GM06990 (cell line): Measurements from ENCODE around the gene FOXJ2.
"Not testable (repeated sequence)": the region's sequence is repeated elsewhere in the genome, so short reads cannot be mapped to it uniquely, and the experiment has no call there.

Experiments used
- DNase-seq: peaks from one replicate; pipeline ENCODE4 v3.0.0-alpha.2; 2011; ENCODE audit not compliant: insufficient read length; ENCODE audit errors: extremely low read depth
- H3K27me3 ChIP-seq: replicated peaks from 2 replicates; pipeline ENCODE4 v1.6.0; 2011; ENCODE audit warnings: low read length; ENCODE audit not compliant: control insufficient read depth, insufficient read depth
- H3K36me3 ChIP-seq: 2 replicates; pipeline ENCODE4 v1.5.1; 2011; ENCODE audit warnings: low read length; ENCODE audit not compliant: control insufficient read depth, insufficient read depth
- H3K4me3 ChIP-seq: replicated peaks from 2 replicates; pipeline ENCODE4 v1.5.1; 2011; ENCODE audit warnings: low read depth, mild to moderate bottlenecking, control low read depth, low read length
- TF ChIP-seq, protein P1 (sequence below): IDR thresholded peaks from 2 replicates; pipeline ENCODE4 v1.5.1; 2011; ENCODE audit warnings: low read length, control low read depth, mild to moderate bottlenecking, inconsistent platforms; ENCODE audit not compliant: insufficient read depth, poor library complexity, severe bottlenecking

The FOXJ2 gene

DNA sequence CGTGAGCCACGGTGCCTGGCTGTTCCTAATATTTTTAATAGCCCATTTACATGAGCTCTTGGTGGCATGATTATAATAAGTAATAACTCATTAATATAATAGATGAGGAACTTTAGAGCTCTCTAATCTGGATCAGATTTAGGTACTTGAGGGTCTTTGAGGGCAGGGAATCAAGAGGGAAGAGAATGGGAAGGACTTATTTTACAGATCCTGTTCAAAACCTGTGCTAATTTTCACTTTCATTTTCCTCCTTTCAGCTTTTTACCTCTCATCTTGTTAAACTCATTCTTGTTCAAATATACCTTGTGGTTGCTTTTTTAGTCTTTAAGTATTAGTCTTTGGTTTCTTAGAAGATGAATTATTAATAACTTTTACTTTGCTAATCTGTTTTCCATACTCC lies 55.1 kb downstream of the FOXJ2 start:
- H3K4me3 ChIP-seq = peak overlapping the region; percentile 41
- TF ChIP-seq, protein P1, sequence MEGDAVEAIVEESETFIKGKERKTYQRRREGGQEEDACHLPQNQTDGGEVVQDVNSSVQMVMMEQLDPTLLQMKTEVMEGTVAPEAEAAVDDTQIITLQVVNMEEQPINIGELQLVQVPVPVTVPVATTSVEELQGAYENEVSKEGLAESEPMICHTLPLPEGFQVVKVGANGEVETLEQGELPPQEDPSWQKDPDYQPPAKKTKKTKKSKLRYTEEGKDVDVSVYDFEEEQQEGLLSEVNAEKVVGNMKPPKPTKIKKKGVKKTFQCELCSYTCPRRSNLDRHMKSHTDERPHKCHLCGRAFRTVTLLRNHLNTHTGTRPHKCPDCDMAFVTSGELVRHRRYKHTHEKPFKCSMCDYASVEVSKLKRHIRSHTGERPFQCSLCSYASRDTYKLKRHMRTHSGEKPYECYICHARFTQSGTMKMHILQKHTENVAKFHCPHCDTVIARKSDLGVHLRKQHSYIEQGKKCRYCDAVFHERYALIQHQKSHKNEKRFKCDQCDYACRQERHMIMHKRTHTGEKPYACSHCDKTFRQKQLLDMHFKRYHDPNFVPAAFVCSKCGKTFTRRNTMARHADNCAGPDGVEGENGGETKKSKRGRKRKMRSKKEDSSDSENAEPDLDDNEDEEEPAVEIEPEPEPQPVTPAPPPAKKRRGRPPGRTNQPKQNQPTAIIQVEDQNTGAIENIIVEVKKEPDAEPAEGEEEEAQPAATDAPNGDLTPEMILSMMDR = no peak
- no peak for DNase-seq
- peaks cover 8% of the 10 kb centered on the region for H3K36me3 ChIP-seq
- H3K27me3 ChIP-seq = no peaks in the 10 kb centered on the region

DNA sequence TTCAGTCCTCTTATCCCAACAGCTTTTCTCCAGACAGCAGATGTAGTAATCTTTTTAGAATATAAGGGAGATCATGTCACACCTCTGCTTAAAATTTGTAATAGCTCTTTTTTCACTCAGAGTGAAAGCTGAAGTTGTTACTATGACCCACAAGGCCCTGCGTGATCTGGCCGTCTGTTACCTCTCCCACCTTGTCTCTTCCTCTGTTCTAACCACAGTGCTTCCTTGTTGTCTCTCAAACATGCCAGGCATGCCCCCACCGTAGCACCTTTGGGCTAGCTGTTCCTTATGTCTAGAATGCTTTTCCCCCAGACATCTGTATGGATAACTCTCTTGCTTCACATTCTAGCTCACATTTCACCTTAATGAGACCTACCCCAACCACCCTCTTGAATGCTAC lies 56.1 kb downstream of the FOXJ2 start:
- TF ChIP-seq, protein P1 = no peak
- DNase-seq = peak; percentile 25
- peak overlapping the region; percentile 47 for H3K4me3 ChIP-seq
- peaks cover 10% of the 10 kb centered on the region for H3K36me3 ChIP-seq
- H3K27me3 ChIP-seq = no peaks in the 10 kb centered on the region

DNA sequence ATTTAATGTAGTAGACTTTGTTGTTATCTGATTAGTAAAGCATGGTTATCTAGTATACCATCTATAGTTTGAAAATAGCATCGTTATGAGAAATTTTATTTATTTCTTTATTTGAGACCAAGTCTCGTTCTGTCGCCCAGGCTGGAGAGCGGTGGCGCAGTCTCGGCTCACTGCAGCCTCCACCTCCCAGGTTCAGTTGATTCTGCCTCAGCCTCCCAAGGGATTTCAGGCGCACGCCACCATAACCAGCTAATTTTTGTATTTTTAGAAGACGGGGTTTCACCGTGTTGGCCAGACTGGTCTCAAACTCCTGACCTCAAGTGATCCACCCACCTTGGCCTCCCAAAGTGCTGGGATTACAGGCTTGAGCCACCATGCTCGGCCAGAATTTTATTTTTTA lies 56.8 kb downstream of the FOXJ2 start:
- not testable (repeated sequence) for H3K27me3 ChIP-seq, H3K4me3 ChIP-seq, DNase-seq
- peaks cover 10% of the 10 kb centered on the region for H3K36me3 ChIP-seq

DNA sequence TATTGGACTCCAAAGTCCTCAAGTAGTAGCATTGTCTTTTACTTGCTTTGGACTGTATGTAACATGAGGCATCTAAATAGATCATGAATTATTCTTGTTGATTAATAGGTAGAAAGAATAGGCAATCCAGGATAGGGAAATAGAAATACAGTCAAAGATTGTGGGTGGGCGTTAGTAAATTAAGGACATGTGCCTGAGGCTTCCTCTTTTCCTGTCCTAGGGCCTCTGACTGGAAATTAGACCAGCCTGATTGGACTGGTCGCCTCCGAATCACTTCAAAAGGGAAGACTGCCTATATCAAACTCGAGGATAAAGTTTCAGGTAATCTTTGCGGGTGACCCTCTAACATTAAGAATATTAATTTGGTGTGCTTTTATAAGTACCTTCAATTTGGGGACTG lies 57.2 kb downstream of the FOXJ2 start:
- TF ChIP-seq, protein P1 = no peak
- no peak for DNase-seq
- no peaks in the 10 kb centered on the region for H3K27me3 ChIP-seq
- H3K4me3 ChIP-seq = no peak overlapping the region
- peaks cover 15% of the 10 kb centered on the region for H3K36me3 ChIP-seq

DNA sequence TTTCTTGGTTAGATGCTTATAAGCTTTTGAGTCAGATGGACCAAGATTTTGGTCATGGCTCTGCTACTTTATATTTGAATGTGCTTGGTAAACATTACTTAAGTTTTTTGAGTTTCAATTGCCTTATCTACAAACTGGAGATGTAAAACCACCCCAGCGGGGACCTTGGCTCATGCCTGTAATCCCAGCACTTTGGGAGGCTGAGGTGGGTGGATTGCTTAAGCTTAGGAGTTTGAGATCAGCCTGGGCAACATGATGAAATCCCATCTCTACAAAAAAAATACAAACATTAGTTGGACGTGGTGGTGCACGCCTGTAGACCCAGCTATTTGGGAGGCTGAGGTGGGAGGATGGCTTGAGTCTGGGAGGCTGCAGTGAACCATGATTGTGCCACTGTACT lies 60.8 kb downstream of the FOXJ2 start:
- TF ChIP-seq, protein P1 = no peak
- Histone ChIP-seq H3K27me3 (no peaks in the 10 kb centered on the region), H3K36me3 (peaks cover 19% of the 10 kb centered on the region), H3K4me3 (no peak overlapping the region)
- DNase-seq = no peak

DNA sequence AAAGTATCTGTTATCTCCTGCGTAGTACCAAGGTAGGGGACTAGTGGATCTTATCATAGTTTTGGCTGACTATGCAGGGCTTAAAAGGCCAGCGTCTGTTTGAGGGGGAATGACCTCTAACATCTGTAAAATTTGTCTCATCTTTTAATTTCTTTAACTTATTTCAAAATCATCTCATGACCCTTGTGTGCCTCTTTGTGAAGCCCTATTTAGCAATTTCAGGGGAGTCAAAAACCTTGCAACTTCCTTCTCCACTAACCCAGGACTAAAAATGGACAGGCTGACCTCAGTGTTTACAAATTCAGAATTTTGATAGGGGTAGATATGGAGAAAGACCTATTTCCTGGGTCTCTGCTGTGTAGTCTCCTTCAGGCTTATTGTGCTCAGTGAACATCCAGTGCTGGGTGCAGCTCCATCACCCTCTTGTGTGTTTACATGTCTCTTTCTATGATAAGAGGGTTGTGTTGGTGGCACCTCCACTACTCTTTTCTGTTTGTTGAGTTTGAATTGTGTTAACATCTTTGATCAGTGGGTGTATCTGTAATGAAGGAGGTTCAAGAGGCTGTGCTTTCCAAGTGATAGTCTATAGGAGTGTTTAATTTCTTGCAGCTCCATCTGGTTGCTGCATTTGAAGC lies 63.9 kb downstream of the FOXJ2 start:
- no peak overlapping the region for H3K4me3 ChIP-seq
- no peaks in the 10 kb centered on the region for H3K27me3 ChIP-seq
- H3K36me3 ChIP-seq = peaks cover 19% of the 10 kb centered on the region
- no peak for DNase-seq
- TF ChIP-seq, protein P1 = no peak
